ENCODE results near the gene GALNT14. TPM values are rescaled to one million over a fixed set of nuclear protein-coding genes. Genes with fewer than 3 reads are reported as not detected.

Gene GALNT14
- total and polyA plus RNA-seq, 9 of the 15 experiments (the other 6 are each of a cell fraction or from before 2014, with no cell fraction given), result 0.11 TPM; not detected in 8

GRCh38 chr2:31125918-31126695 is 12.1 kb downstream of the GALNT14 start (continued):
- TF ChIP-seq TFAM (CRISPR knock-in tag; conservative IDR thresholded peaks at IDR 0.05) (no peak), MIER1 (IDR thresholded peaks at IDR 0.05; ENCODE audit: low read depth) (no peak), CGGBP1 (CRISPR knock-in tag; IDR thresholded peaks at IDR 0.05) (no peak)

GRCh38 chr2:31124904-31125303 is 13.3 kb downstream of the GALNT14 start:
- CTCF ChIA-PET (ENCODE audit: low intra/inter-chr PET ratio), result no interaction called here

More at GRCh38 chr2:31124904-31125303, 13.3 kb downstream of the GALNT14 start:
- Histone ChIP-seq H2AFZ (ENCODE audit: low read depth, low read length) (no peak overlapping the region), H4K20me1 (replicated peaks; ENCODE audit: control insufficient read depth, insufficient read depth, low read length) (no peaks in the 10 kb centered on the region), H3K9me1 (ENCODE audit: control insufficient read depth, insufficient read depth, low read length) (no peaks in the 10 kb centered on the region), H3K36me3 (ENCODE audit: control insufficient read depth, insufficient read depth, low read length) (no peaks in the 10 kb centered on the region), H3K9me3 (replicated peaks; ENCODE audit: control insufficient read depth, insufficient read depth, low read depth, low read length) (no peaks in the 10 kb centered on the region), H3K4me1 (replicated peaks in 1 of 2; ENCODE audit: control insufficient read depth in 2 of 2, insufficient read depth in 2 of 2, low read length in 2 of 2) (no peaks in the 10 kb centered on the region), H3K9ac (ENCODE audit: insufficient read depth in 1 of 2, low read depth in 2 of 2, low read length in 2 of 2) (no peak overlapping the region), H3K4me2 (ENCODE audit: insufficient read depth, low read length) (no peak overlapping the region), H3K27ac (ENCODE audit: extremely low read depth, low read depth, low read length) (no peak overlapping the region), H3K4me3 (no peak overlapping the region), H3K27me3 (ENCODE audit: control insufficient read depth in 2 of 2, insufficient read depth in 2 of 2, low read length in 2 of 2) (peaks cover 5 to 10% of the 10 kb centered on the region in 2 experiments; a peak in 4 of 5 replicates), H3K79me2 (ENCODE audit: control insufficient read depth, insufficient read depth, low read length) (no peaks in the 10 kb centered on the region)
- DNase-seq (ENCODE audit: extremely low read depth in 1 of 4, low spot score in 3 of 4) (no peak), ATAC-seq (no peak), FAIRE-seq (no peak)
- intact Hi-C loops (cut with micrococcal nuclease) (no loop called here), in situ Hi-C loops (cut with MboI) (no loop called here)
- no TSS peak for BruUV-seq (replicated peaks)
- TF ChIP-seq NFE2L1 (tag; IDR thresholded peaks at IDR 0.05; ENCODE audit: borderline replicate concordance, low read depth) (no peak), E2F5 (CRISPR knock-in tag; IDR thresholded peaks at IDR 0.05) (no peak), CBFB (CRISPR knock-in tag; IDR thresholded peaks at IDR 0.05) (no peak)
- POLR2A ChIA-PET, result no interaction called here
- 0% methylated on average over 4 of the region's 4 CpGs for WGBS (ENCODE audit: insufficient coverage, low coverage, missing lambda C conversion rate)
